HG02678 (cell line): ENCODE data around the gene SLC2A9.
"Not testable (repeated sequence)": the region's sequence is repeated elsewhere in the genome, so short reads cannot be mapped to it uniquely, and the experiment has no call there.

Source experiments
- ATAC-seq: cut with Tn5 transposase; IDR thresholded peaks from one replicate; pipeline ENCODE4 v1.9.1; 2021; ENCODE audit warnings: mild to moderate bottlenecking, moderate library complexity; ENCODE audit not compliant: unreplicated experiment

The SLC2A9 gene

GRCh38 chr4:9845791-9846493 is 175.4 kb downstream of the SLC2A9 start:
- ATAC-seq = no peak

GRCh38 chr4:9841072-9841471 is 180.2 kb downstream of the SLC2A9 start:
- ATAC-seq = no peak

DNA sequence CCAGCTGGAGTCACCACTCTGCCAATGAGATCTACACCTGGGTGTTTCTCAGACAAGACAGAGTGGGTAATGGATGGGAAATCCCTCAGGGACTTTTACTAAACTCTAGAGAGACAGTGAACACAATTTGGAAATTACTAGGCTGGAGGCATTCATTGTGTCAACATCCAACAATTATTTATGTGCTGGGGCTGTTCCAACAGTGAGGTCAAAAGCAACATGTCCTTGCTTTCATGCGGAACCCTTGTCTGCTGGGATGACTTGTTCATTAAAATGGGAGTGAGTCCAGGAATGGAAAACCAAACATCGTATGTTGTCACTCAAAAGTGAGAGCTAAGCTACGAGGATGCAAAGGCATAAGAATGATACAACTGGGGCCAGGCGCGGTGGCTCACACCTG is 185.9 kb downstream of the SLC2A9 start:
- no peak for ATAC-seq

- no peak for ATAC-seq
Measured at GRCh38 chr4:9833421-9833820, 187.9 kb downstream of the SLC2A9 start.

- no peak for ATAC-seq
Measured at GRCh38 chr4:9832640-9833039, 188.7 kb downstream of the SLC2A9 start.

DNA sequence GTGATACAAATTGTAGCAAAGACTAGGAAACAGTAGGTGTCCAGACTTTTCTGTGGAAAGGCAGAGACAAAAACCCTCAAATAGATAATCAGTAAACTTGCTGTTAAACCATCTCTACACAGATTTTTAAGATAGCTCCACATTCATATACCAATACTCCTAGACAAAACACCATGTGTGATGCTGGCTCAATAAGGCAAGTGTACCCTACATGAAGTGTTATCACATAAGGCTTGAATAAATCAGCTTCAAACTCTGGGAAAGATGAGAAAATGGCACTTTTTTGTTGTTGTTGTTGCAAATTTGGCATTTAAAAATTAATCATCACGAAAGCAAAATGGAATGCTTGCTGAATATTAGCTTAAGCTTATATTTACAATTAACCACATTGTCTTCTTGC is 194.7 kb downstream of the SLC2A9 start:
- ATAC-seq = no peak

GRCh38 chr4:9825049-9825448 is 196.2 kb downstream of the SLC2A9 start:
- no peak for ATAC-seq

DNA sequence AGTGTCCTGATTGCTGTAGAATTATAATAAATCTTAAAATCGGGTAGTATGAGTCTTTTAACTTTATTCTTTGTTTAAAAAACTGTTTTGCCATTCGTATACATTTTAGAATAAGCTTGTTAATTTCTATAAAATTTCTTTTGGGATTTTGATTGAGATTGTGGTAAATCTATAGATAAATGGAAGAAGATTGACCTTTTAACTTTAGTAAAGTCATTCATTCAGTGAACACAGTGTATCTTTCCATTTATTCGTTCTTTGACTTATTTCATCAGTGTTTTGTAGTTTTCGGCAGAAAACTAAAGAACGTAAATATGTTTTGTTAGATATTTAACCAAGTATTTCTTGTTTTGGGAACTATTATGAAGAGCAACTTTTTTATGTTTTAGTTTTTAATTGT is 201.0 kb downstream of the SLC2A9 start:
- ATAC-seq = no peak

- ATAC-seq = no peak
Measured at GRCh38 chr4:9816285-9816684, 205.0 kb downstream of the SLC2A9 start.

DNA sequence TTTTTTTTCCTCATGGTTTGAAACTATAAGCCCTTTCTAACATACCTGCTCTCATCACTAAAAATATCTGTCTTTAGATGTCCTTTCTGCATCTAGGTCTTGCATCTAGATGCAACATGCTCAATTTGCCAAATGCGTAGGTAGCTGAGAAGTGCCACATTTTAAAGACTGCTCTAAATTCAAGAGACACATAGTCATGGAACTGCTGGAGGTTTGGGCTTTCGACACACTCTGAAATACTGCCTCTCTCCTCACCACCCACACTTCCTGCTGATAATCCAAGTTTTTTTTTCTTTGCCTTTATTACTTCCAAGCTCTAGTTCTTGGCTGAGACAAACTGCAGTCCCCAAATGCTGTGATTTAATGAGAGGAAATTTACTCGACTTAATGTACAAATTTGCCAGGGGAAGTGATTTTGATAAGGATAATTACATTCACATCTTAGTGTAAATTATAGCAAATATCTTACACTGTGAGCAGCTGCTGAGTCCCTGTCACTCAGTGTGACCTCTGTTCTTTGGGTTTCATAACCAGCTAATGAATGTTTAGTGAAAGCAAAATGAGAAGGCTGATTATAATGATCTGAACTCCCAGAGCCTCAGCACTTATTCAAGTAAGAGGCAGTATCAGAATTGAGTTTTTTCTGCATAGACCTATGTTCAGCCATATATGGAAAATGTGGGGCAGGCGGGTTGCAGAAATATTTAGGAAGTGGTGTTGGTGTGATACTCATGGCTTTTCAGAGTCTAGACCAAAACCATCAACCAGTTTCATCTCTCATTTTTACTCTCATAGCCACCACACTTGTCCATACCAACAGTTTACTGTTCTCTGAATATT is 208.6 kb downstream of the SLC2A9 start:
- peak; percentile 94 for ATAC-seq

DNA sequence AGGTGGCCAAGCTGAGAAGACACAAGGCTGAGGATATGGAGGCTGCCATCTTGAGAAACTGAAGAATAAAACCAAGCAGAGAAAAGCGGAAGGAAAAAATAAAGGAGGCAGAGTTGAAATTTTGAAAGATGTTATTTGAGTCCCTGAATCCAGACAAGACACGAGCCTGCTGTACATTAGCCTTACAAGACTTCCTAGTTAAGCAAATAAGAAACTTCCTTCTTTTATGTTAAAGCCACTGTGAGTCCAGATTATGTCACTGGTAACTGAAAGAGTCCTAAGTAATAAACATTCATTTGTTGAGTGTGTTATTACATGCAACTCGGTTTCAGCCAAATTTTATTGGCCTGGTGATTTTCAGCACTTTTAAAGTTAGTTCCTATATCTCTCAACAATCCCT is 209.5 kb downstream of the SLC2A9 start:
- no peak for ATAC-seq

- ATAC-seq = no peak
Measured at GRCh38 chr4:9808077-9808476, 213.2 kb downstream of the SLC2A9 start.

- ATAC-seq = no peak
Measured at GRCh38 chr4:9804918-9805317, 216.4 kb downstream of the SLC2A9 start.

GRCh38 chr4:9800848-9801247 is 220.4 kb downstream of the SLC2A9 start:
- no peak for ATAC-seq

DNA sequence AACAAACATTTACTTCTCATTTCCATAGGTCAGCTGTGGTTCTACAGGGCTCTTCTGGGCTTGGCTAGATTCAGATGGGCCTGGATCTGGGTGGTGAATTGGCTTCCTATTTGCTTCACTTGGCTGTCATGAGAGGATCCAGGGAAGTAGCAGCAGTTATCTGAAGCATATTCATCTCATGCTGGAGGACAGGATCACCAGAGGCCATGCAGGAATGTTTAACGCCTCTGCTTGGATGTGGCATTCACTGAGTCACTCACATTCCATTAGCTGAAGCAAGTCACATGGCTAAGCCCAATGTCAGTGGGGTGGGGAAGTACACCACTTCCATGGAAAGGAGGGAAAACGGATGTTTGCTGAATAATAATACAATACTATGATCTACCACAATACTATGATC is 224.7 kb downstream of the SLC2A9 start:
- not testable (repeated sequence) for ATAC-seq

- ATAC-seq = no peak
Measured at GRCh38 chr4:9792381-9792780, 228.9 kb downstream of the SLC2A9 start.

- not testable (repeated sequence) for ATAC-seq
Measured at GRCh38 chr4:9785891-9786290, 235.4 kb downstream of the SLC2A9 start.

DNA sequence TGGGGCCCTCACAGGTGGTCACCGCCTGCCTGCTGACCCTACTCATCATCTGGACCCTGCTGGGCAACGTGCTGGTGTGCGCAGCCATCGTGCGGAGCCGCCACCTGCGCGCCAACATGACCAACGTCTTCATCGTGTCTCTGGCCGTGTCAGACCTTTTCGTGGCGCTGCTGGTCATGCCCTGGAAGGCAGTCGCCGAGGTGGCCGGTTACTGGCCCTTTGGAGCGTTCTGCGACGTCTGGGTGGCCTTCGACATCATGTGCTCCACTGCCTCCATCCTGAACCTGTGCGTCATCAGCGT is 239.2 kb downstream of the SLC2A9 start:
- no peak for ATAC-seq

DNA sequence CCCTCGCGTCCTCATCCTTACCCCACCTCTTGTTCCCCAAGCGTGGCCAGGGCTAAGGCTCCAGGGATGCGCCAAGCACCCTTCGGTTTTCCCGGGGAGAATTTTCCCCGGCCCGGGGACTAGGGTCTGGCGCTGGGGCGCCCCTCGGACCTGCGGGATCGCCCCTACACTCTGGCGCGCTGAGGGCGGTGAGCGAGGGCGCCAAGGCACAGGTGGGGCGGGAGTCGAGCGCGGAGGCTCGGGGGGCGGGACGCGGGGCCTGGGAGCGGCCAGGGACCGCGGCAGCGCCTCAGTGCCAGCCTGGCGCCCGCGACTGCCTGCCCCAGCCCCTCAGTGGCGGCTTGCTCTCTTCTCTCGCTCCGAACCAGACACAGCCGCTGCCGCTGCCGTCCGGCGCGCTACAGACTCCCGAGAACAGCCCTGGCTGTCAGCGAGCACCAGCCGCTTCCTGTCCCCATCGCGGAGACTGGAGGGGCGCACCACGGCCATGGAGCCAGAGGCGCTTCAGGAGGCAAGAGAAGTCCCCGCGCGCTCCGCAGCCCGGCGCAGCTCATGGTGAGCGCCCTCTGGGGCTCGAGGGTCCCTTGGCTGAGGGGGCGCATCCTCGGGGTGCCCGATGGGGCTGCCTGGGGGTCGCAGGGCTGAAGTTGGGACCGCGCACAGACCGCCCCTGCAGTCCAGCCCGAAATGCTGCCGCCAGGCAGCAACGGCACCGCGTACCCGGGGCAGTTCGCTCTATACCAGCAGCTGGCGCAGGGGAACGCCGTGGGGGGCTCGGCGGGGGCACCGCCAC is 239.8 kb downstream of the SLC2A9 start, which contains the start of gene DRD5:
Gene DRD5 (plus strand): TSS at position 292 of the 793 bp plus-strand sequence. CDS start 396 bp downstream, at position 688.
- ATAC-seq = no peak
